H9 (cell line): ENCODE measurements around the gene CCDC68. TPM values are rescaled to one million over a fixed set of nuclear protein-coding genes. Genes with fewer than 3 reads are reported as not detected.

Experiments used
- DNase-seq: peaks from one replicate; pipeline ENCODE4 v3.0.0-alpha.2; 2017
- H2AFZ ChIP-seq: one replicate; pipeline ENCODE4 v1.6.1; 2013; ENCODE audit warnings: mild to moderate bottlenecking, low read length, control low read depth, moderate library complexity
- H2AK5ac ChIP-seq: 2 replicates; pipeline ENCODE4 v1.6.1; 2013; ENCODE audit warnings: low read length, control low read depth, mixed read lengths; ENCODE audit not compliant: insufficient read length
- H2BK120ac ChIP-seq: one replicate; pipeline ENCODE4 v1.6.1; 2013; ENCODE audit warnings: low read depth, mild to moderate bottlenecking, low read length, control low read depth, inconsistent platforms; ENCODE audit not compliant: poor library complexity, severe bottlenecking
- H2BK12ac ChIP-seq: 2 replicates; pipeline ENCODE4 v1.6.1; 2013; ENCODE audit warnings: low read length, control low read depth, mixed read lengths, low read depth; ENCODE audit not compliant: insufficient read length
- H2BK15ac ChIP-seq: 2 replicates; pipeline ENCODE4 v1.6.1; 2013; ENCODE audit warnings: low read depth, low read length, control low read depth
- H2BK20ac ChIP-seq: one replicate; pipeline ENCODE4 v1.6.1; 2013; ENCODE audit warnings: low read depth, mild to moderate bottlenecking, low read length, control low read depth, inconsistent platforms; ENCODE audit not compliant: poor library complexity, severe bottlenecking
- H2BK5ac ChIP-seq: 2 replicates; pipeline ENCODE4 v1.6.1; 2013; ENCODE audit warnings: low read length, control low read depth, mixed read lengths; ENCODE audit not compliant: insufficient read length
- H3K14ac ChIP-seq: 2 replicates; pipeline ENCODE4 v1.6.1; 2013; ENCODE audit warnings: low read length, control low read depth; ENCODE audit not compliant: insufficient read depth
- H3K18ac ChIP-seq: 2 replicates; pipeline ENCODE4 v1.6.1; 2013; ENCODE audit warnings: low read depth, mild to moderate bottlenecking, mixed read lengths, low read length, control low read depth; ENCODE audit not compliant: insufficient read length
- H3K23ac ChIP-seq: 2 replicates; pipeline ENCODE4 v1.6.1; 2013; ENCODE audit warnings: low read length, control low read depth, mixed read lengths, low read depth; ENCODE audit not compliant: insufficient read length
- H3K23me2 ChIP-seq: 2 replicates; pipeline ENCODE4 v1.6.1; 2013; ENCODE audit warnings: low read depth, mild to moderate bottlenecking, mixed read lengths, low read length, control low read depth; ENCODE audit not compliant: insufficient read length, poor library complexity, severe bottlenecking
- H3K27ac ChIP-seq: 2 replicates; pipeline ENCODE4 v1.5.1; 2013; ENCODE audit warnings: low read length, control low read depth, mixed read lengths, low read depth; ENCODE audit not compliant: insufficient read length
- H3K27me3 ChIP-seq: 2 replicates; pipeline ENCODE4 v1.6.1; 2013; ENCODE audit warnings: low read length, control low read depth, inconsistent platforms; ENCODE audit not compliant: insufficient read depth
- H3K4ac ChIP-seq: 2 replicates; pipeline ENCODE4 v1.6.1; 2013; ENCODE audit warnings: low read depth, mild to moderate bottlenecking, control low read depth, inconsistent platforms, low read length, moderate library complexity
- H3K4me1 ChIP-seq: 2 replicates; pipeline ENCODE4 v1.6.1; 2013; ENCODE audit warnings: low read length, control low read depth, inconsistent platforms; ENCODE audit not compliant: insufficient read depth
- H3K4me2 ChIP-seq: 2 replicates; pipeline ENCODE4 v1.6.1; 2013; ENCODE audit warnings: low read length, control low read depth, mixed read lengths; ENCODE audit not compliant: insufficient read length, insufficient read depth
- H3K56ac ChIP-seq: 2 replicates; pipeline ENCODE4 v1.6.1; 2013; ENCODE audit warnings: low read depth, mild to moderate bottlenecking, mixed read lengths, low read length, control low read depth; ENCODE audit not compliant: insufficient read length
- H3K79me1 ChIP-seq: 2 replicates; pipeline ENCODE4 v1.6.1; 2013; ENCODE audit warnings: low read depth, mild to moderate bottlenecking, moderate library complexity, low read length, control low read depth, inconsistent platforms; ENCODE audit not compliant: insufficient read depth, poor library complexity, severe bottlenecking
- H3K79me2 ChIP-seq: 2 replicates; pipeline ENCODE4 v1.6.1; 2013; ENCODE audit warnings: low read length, control low read depth, inconsistent platforms; ENCODE audit not compliant: insufficient read depth
- H3K9ac ChIP-seq: 2 replicates; pipeline ENCODE4 v1.6.1; 2013; ENCODE audit warnings: low read length, control low read depth, mixed read lengths; ENCODE audit not compliant: insufficient read length; ENCODE audit errors: extremely low read depth
- H3K9me3 ChIP-seq: one replicate; pipeline ENCODE4 v1.6.1; 2013; ENCODE audit warnings: low read depth, low read length, inconsistent platforms; ENCODE audit not compliant: control insufficient read depth
- H3T11ph ChIP-seq: one replicate; pipeline ENCODE4 v1.6.1; 2013; ENCODE audit warnings: mild to moderate bottlenecking, low read length, control low read depth, inconsistent platforms
- H4K20me1 ChIP-seq: one replicate; pipeline ENCODE4 v1.6.1; 2013; ENCODE audit not compliant: control insufficient read depth, insufficient read length, insufficient read depth
- H4K5ac ChIP-seq: 2 replicates; pipeline ENCODE4 v1.6.1; 2013; ENCODE audit warnings: low read depth, mild to moderate bottlenecking, mixed read lengths, low read length, control low read depth; ENCODE audit not compliant: insufficient read length
- H4K8ac ChIP-seq: replicated peaks from 2 replicates; pipeline ENCODE4 v1.6.1; 2013; ENCODE audit warnings: low read length, control low read depth, mixed read lengths, low read depth; ENCODE audit not compliant: insufficient read length
- H4K91ac ChIP-seq: 2 replicates; pipeline ENCODE4 v1.6.1; 2013; ENCODE audit warnings: low read depth, mild to moderate bottlenecking, moderate library complexity, mixed read lengths, low read length, control low read depth; ENCODE audit not compliant: insufficient read length
- H3K27ac Mint-ChIP-seq, 3 experiments: 2 replicates in 2 of 3; 3 replicates in 1 of 3; pipeline ENCODE4 v1.8.0; 2020 to 2021; ENCODE audit warnings: mixed read lengths in 3 of 3, mild to moderate bottlenecking in 1 of 3, moderate library complexity in 1 of 3
- H3K27me3 Mint-ChIP-seq: 2 replicates; pipeline ENCODE4 v1.8.0; 2021; ENCODE audit warnings: low read depth, mild to moderate bottlenecking, moderate library complexity, mixed read lengths
- H3K36me3 Mint-ChIP-seq, 3 experiments: 2 replicates in 2 of 3; 3 replicates in 1 of 3; pipeline ENCODE4 v1.8.0; 2020 to 2021; ENCODE audit warnings: low read depth in 3 of 3, mixed read lengths in 3 of 3; ENCODE audit not compliant: insufficient read depth in 1 of 3
- H3K4me1 Mint-ChIP-seq, 2 experiments: 2 replicates each; pipeline ENCODE4 v1.8.0; 2020; ENCODE audit warnings: mixed read lengths in 2 of 2
- H3K4me3 Mint-ChIP-seq, 2 experiments: 2 replicates in 1 of 2; 3 replicates in 1 of 2; pipeline ENCODE4 v1.8.0; 2020 to 2021; ENCODE audit warnings: mild to moderate bottlenecking in 2 of 2, mixed read lengths in 2 of 2, moderate library complexity in 1 of 2
- H3K9me3 Mint-ChIP-seq, 2 experiments: 2 replicates in 1 of 2; 3 replicates in 1 of 2; pipeline ENCODE4 v1.8.0; 2020; ENCODE audit warnings: mild to moderate bottlenecking in 2 of 2, mixed read lengths in 2 of 2, moderate library complexity in 1 of 2
- CTCF ChIP-seq: fragments of 200-600 bp; sonication (generic); conservative IDR thresholded peaks from 3 replicates; pipeline ENCODE4 v1.8.0; 2021; ENCODE audit warnings: antibody characterized with exemption, mild to moderate bottlenecking
- WGBS: extraction: QIAGEN DNeasy Blood & Tissue Kit; methylation state at CpG from one replicate; pipeline ENCODE4 v1.1.7; 2013; ENCODE audit warnings: missing lambda C conversion rate, low lambda C conversion rate, mixed read lengths; ENCODE audit not compliant: insufficient read length; ENCODE audit errors: extremely low coverage; 5-methylcytosine and 5-hydroxymethylcytosine counted together
- total RNA-seq: library from RNA; stranded (reverse); gene quantifications from 2 replicates; pipeline ENCODE4 v1.2.1, GENCODE V29; 2021

CCDC68 gene
- total RNA-seq, 1 experiment from 2014 or later = not detected

DNA sequence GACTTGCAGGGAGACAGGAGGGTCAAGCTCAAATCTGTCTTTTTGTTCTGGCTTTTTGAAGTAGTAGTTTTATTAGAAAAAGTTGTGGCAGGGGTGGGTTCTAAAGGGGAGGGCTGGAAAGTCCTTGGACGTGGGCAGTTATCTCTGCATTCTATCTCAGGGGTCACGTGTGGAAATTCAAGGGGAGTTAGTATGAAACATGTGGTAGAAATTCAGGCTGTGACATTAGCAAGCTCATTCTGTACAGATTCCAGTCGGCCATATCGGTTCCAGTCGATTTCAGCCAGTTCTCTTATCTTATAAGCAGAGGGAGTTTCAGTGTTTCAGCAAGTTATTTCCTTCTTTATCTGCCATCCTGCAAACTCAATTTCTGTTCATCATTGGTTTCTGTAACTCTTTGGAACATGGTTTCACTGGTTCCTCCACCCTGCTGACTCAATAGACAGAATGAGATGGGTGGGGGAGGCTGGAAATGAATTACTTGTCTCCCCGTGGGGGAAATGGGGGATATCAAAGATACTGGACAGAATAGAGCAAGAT, 78.0 kb downstream of the CCDC68 start:
- Histone ChIP-seq H3K23me2 (no peaks in the 10 kb centered on the region), H3T11ph (no peak overlapping the region), H2BK15ac (no peak overlapping the region), H3K79me2 (no peaks in the 10 kb centered on the region), H4K91ac (no peak overlapping the region), H2AFZ (no peak overlapping the region), H4K8ac (no peak overlapping the region), H3K27ac (no peak overlapping the region), H3K18ac (no peak overlapping the region), H3K4me1 (no peaks in the 10 kb centered on the region), H3K9me3 (no peaks in the 10 kb centered on the region), H3K4ac (no peak overlapping the region), H3K4me2 (no peak overlapping the region), H2AK5ac (no peak overlapping the region), H2BK12ac (no peak overlapping the region), H3K23ac (no peak overlapping the region), H3K79me1 (no peaks in the 10 kb centered on the region), H4K20me1 (no peaks in the 10 kb centered on the region), H3K14ac (no peak overlapping the region), H2BK120ac (no peak overlapping the region), H3K56ac (no peak overlapping the region), H4K5ac (no peak overlapping the region), H3K27me3 (no peaks in the 10 kb centered on the region), H2BK5ac (no peak overlapping the region), H3K9ac (no peak overlapping the region), H2BK20ac (no peak overlapping the region)
- Mint-ChIP-seq H3K36me3 (no peaks in the 10 kb centered on the region), H3K4me3 (no peak overlapping the region), H3K4me1 (peaks cover 3% of the 10 kb centered on the region in 2 experiments), H3K27ac (peak overlapping the region in 1 of 3 experiments; percentile 14; a peak in 2 of 7 replicates), H3K9me3 (no peaks in the 10 kb centered on the region; a peak in 1 of 5 replicates), H3K27me3 (peaks cover 9% of the 10 kb centered on the region; the same call in 1 of the 2 replicates)
- no peak for DNase-seq
- no peak for TF ChIP-seq CTCF
- no CpG with 5 or more reads among the region's 6 CpGs for WGBS
